Transverse colon (tissue), 4 donors: ENCODE measurements around the gene ZBTB38. TPM values are rescaled to one million over a fixed set of nuclear protein-coding genes. Genes with fewer than 3 reads are reported as not detected.

Experiments
- DNase-seq: peaks from one replicate; pipeline ENCODE4 v3.0.0-alpha.2; 2019
- H3K27ac ChIP-seq, 4 donors: fragments of 200-600 bp; sonication (generic); 2 replicates each; pipeline ENCODE4 v1.5.1; 2016 to 2018; ENCODE audit warnings: inconsistent platforms in 4 of 4
- H3K27me3 ChIP-seq: fragments of 200-600 bp; sonication (generic); 2 replicates; pipeline ENCODE4 v1.5.1; 2017; ENCODE audit warnings: inconsistent platforms
- H3K36me3 ChIP-seq, 4 donors: fragments of 200-600 bp; sonication (generic); 2 replicates each; pipeline ENCODE4 v1.5.1; 2017 to 2019; ENCODE audit warnings: inconsistent platforms in 4 of 4
- H3K4me1 ChIP-seq, 4 donors: fragments of 200-600 bp; sonication (generic); 2 replicates each; pipeline ENCODE4 v1.5.1; 2017 to 2020; ENCODE audit warnings: inconsistent platforms in 4 of 4
- H3K4me3 ChIP-seq, 4 donors: fragments of 200-600 bp; sonication (generic); 1 replicate in 1 of 4; 2 replicates in 3 of 4; pipeline versions ENCODE4 v1.5.1 to v1.6.1; 2017 to 2019; ENCODE audit warnings: inconsistent platforms in 4 of 4
- H3K9me3 ChIP-seq, 2 donors: fragments of 200-600 bp; sonication (generic); 2 replicates each; pipeline ENCODE4 v1.5.1; 2017 to 2019; ENCODE audit warnings: inconsistent platforms in 2 of 2
- EP300 ChIP-seq: sonication (generic); formaldehyde crosslinking; IDR thresholded peaks from one replicate; pipeline ENCODE4 v1.6.1; 2017; ENCODE audit warnings: antibody characterized with exemption, low read depth
- POLR2A ChIP-seq: fragments of 450-650 bp; IDR thresholded peaks from one replicate; pipeline ENCODE4 v1.6.1; 2016; ENCODE audit warnings: antibody characterized with exemption, mild to moderate bottlenecking, moderate library complexity
- POLR2AphosphoS5 ChIP-seq, 3 donors: sonication (generic); formaldehyde crosslinking; IDR thresholded peaks; one replicate each; pipeline ENCODE4 v1.6.1; 2016; ENCODE audit warnings: antibody characterized with exemption in 3 of 3
- WGBS, 2 donors: methylation state at CpG; one replicate each; pipeline ENCODE4 v1.1.5; 2018; ENCODE audit warnings: low coverage in 1 of 2; 5-methylcytosine and 5-hydroxymethylcytosine counted together
- in situ Hi-C, 4 donors: fragments of 200-750 bp; cut with MboI; loops; one replicate each; pipeline versions ENCODE4 v1.15.0 to v1.15.1; 2017; ENCODE audit warnings: low sequenced_read_pairs in 3 of 4, low pct_ligation_motif_present in 1 of 4, low pct_unique_long_range_greater_than_20kb in 1 of 4
- intact Hi-C: fragments of 100-400 bp; cut with DNase I; formaldehyde crosslinking; loops from one replicate; pipeline ENCODE4 v1.15.1; 2023; ENCODE audit warnings: low total_unique reads
- total RNA-seq, 4 donors: library from RNA; depleted of rRNA; stranded (reverse); fragments of >200 nt; gene quantifications; one replicate each; pipeline ENCODE4 v1.1.0, GENCODE V29; 2016
- TF ChIP-seq, protein P1 (sequence below), 5 experiments: fragments of 200-600 bp in 3 of 5; fragments of 450-650 bp in 2 of 5; sonication (generic) in 3 of 5; IDR thresholded peaks; 1 replicate in 2 of 5; 2 replicates in 3 of 5; pipeline ENCODE4 v1.5.1; 2016 to 2017; ENCODE audit warnings: antibody characterized with exemption in 5 of 5, inconsistent platforms in 3 of 5, mild to moderate bottlenecking in 2 of 5, moderate library complexity in 1 of 5

The ZBTB38 gene
- total RNA-seq, 4 donors from 2014 or later: 71.8 to 182 (median 169) TPM

DNA sequence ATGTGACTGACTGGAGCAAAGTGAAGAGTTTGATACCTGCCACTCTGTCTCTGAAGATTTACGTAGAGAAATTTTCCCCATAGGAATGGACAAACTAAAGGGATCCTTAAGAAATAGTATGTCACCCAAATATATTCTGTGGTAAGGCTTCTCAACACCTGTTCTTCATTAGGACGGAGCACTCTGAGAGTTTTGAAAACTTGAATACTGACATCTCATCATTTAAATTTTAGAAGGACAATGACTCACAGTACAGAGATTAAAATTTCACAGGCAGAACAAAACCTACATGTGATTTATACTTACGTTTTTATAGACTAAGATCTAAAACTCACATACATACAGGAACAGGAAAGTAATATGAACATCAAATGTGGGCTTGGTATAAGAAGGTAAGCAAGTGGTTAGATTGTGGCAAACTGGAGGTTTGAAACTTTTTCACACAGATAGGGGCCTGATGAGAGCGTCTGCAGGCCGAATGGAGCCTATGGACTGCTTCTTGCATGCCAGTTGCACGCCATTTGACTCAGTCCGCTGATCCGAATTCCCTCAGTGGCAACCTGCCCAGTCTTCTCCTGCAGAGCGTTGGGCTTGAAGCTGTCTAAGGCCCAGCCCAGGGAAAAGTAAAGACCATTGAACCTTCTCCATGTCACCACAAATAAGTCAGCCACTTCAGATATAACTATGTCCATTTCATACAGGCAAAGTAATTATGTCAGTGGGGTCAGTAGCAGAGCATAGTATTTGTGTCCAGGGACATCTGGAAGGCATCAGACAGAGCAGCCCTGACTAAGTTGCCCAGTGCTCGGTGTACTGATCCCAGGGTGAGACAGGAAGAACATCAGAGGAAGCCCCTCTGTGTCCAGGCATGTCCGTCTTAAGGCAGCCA, 45.7 kb downstream of the ZBTB38 start:
- WGBS, 2 donors: 66 to 73% methylated on average over 4 to 11 of the region's 11 CpGs
- DNase-seq: no peak
- TF ChIP-seq, protein P1, sequence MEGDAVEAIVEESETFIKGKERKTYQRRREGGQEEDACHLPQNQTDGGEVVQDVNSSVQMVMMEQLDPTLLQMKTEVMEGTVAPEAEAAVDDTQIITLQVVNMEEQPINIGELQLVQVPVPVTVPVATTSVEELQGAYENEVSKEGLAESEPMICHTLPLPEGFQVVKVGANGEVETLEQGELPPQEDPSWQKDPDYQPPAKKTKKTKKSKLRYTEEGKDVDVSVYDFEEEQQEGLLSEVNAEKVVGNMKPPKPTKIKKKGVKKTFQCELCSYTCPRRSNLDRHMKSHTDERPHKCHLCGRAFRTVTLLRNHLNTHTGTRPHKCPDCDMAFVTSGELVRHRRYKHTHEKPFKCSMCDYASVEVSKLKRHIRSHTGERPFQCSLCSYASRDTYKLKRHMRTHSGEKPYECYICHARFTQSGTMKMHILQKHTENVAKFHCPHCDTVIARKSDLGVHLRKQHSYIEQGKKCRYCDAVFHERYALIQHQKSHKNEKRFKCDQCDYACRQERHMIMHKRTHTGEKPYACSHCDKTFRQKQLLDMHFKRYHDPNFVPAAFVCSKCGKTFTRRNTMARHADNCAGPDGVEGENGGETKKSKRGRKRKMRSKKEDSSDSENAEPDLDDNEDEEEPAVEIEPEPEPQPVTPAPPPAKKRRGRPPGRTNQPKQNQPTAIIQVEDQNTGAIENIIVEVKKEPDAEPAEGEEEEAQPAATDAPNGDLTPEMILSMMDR (IDR thresholded peaks at IDR 0.05): no peak
- TF ChIP-seq POLR2AphosphoS5 (IDR thresholded peaks at IDR 0.05) (no peak), POLR2A (no peak), EP300 (no peak)
- no peaks in the 10 kb centered on the region for H3K9me3 ChIP-seq
- in situ Hi-C loops (no loop called here), intact Hi-C loops (no loop called here)
- H3K4me3 ChIP-seq: no peak overlapping the region
- peak overlapping the region; percentile 87 to 99 (median 97) for H3K27ac ChIP-seq
- H3K27me3 ChIP-seq: no peaks in the 10 kb centered on the region
- H3K36me3 ChIP-seq: peaks cover 0 to 11% (median 2%) of the 10 kb centered on the region in 4 donors
- peaks cover 43 to 62% (median 58%) of the 10 kb centered on the region in 4 donors for H3K4me1 ChIP-seq

DNA sequence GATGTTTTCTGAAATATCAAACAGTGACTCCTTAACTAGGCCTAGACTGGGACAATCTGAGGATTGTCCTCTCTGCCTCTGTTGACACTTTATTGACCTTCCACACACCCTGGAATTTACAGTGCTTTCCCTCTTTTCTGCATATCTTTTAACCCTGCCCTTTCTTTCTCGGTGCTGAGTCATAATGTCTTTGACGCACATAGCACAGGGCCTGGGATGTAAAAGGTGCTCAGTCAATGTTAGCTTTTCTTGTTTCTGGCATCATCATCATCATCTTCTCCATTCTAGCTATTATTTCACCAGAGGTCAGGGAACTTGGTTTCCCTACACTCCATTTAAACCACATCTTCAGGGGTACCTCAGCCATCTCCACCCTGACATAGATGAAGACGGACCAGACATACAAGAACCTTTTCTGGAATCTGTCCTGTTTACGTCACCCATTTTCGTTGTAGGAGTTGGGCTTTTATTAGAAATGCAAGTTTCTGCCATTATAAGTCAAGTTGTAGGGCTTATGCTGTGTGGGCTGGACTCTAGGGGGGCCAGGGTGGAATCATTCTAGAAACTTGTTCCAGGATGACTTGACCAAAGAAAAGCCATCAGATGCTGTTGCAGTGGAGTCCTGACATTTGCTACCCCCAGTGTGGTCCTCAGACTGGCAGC, 46.6 kb downstream of the ZBTB38 start:
- DNase-seq: no peak
- TF ChIP-seq POLR2AphosphoS5 (IDR thresholded peaks at IDR 0.05) (no peak), EP300 (no peak), POLR2A (no peak)
- TF ChIP-seq, protein P1 (IDR thresholded peaks at IDR 0.05): no peak
- in situ Hi-C loops (no loop called here), intact Hi-C loops (no loop called here)
- Histone ChIP-seq H3K4me1 (peaks cover 34 to 55% (median 49%) of the 10 kb centered on the region in 4 donors), H3K4me3 (no peak overlapping the region), H3K36me3 (peaks cover 0 to 11% (median 2%) of the 10 kb centered on the region in 4 donors), H3K9me3 (no peaks in the 10 kb centered on the region), H3K27me3 (no peaks in the 10 kb centered on the region), H3K27ac (peak overlapping the region; percentile 87 to 99 (median 97))
- 84 to 85% methylated on average over 4 to 5 of the region's 5 CpGs for WGBS, 2 donors

DNA sequence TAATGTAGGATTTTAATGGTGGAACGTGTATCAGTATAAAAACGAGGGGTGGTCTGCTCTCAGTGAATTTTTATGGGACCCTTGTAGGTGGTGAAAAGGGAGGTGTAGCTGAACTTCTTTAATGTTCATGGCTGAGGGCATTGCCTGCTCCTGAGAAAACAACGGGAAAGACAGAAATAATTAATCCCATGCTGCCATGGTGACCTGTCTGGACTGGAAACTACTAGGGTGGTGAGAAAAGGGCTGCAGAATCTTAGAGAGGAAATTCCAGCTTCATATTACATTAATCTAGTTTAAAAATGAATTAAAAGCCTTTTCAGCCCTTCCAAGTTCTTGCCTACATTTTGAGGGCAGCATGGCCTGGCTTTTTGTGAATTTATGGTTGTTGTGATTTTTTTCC, 47.6 kb downstream of the ZBTB38 start:
- DNase-seq: no peak
- TF ChIP-seq, protein P1 (IDR thresholded peaks at IDR 0.05): no peak
- TF ChIP-seq POLR2AphosphoS5 (IDR thresholded peaks at IDR 0.05): no peak
- no peak for TF ChIP-seq EP300
- TF ChIP-seq POLR2A: no peak
- in situ Hi-C loops (no loop called here), intact Hi-C loops (no loop called here)
- H3K27me3 ChIP-seq: no peaks in the 10 kb centered on the region
- H3K36me3 ChIP-seq: peaks cover 0 to 11% (median 2%) of the 10 kb centered on the region in 4 donors
- H3K27ac ChIP-seq: peak overlapping the region in 2 of 4 donors; percentile 97 to 99
- H3K4me1 ChIP-seq: peaks cover 32 to 52% (median 42%) of the 10 kb centered on the region in 4 donors
- no peaks in the 10 kb centered on the region for H3K9me3 ChIP-seq
- H3K4me3 ChIP-seq: no peak overlapping the region
- whole genome bisulfite sequencing, 2 donors: 43 to 86% methylated on average over 1 to 3 of the region's 3 CpGs

Other genes starting within 250 kb of the ZBTB38 start
- gene PXYLP1, start 136.7 kb upstream of the ZBTB38 start, total RNA-seq: 10 to 100 TPM; 11.5 to 27.7 (median 12.2) TPM
- 10 to 100 TPM in 3 of 4 donors, 1 to 10 TPM in 1; 9.0 to 70.3 (median 21.5) TPM for gene RASA2, start 118.5 kb downstream of the ZBTB38 start, total RNA-seq